H9 (cell line): ENCODE data around the gene MRPL57. TPM values are rescaled to one million over a fixed set of nuclear protein-coding genes. Genes with fewer than 3 reads are reported as not detected.
"Not testable (repeated sequence)": the region's sequence is repeated elsewhere in the genome, so short reads cannot be mapped to it uniquely, and the experiment has no call there.

ENCODE experiments used
- DNase-seq: peaks from one replicate; pipeline ENCODE4 v3.0.0-alpha.2; 2017
- H2AFZ ChIP-seq: one replicate; pipeline ENCODE4 v1.6.1; 2013; ENCODE audit warnings: mild to moderate bottlenecking, low read length, control low read depth, moderate library complexity
- H2AK5ac ChIP-seq: 2 replicates; pipeline ENCODE4 v1.6.1; 2013; ENCODE audit warnings: low read length, control low read depth, mixed read lengths; ENCODE audit not compliant: insufficient read length
- H2BK120ac ChIP-seq: one replicate; pipeline ENCODE4 v1.6.1; 2013; ENCODE audit warnings: low read depth, mild to moderate bottlenecking, low read length, control low read depth, inconsistent platforms; ENCODE audit not compliant: poor library complexity, severe bottlenecking
- H2BK12ac ChIP-seq: 2 replicates; pipeline ENCODE4 v1.6.1; 2013; ENCODE audit warnings: low read length, control low read depth, mixed read lengths, low read depth; ENCODE audit not compliant: insufficient read length
- H2BK15ac ChIP-seq: 2 replicates; pipeline ENCODE4 v1.6.1; 2013; ENCODE audit warnings: low read depth, low read length, control low read depth
- H2BK20ac ChIP-seq: one replicate; pipeline ENCODE4 v1.6.1; 2013; ENCODE audit warnings: low read depth, mild to moderate bottlenecking, low read length, control low read depth, inconsistent platforms; ENCODE audit not compliant: poor library complexity, severe bottlenecking
- H2BK5ac ChIP-seq: 2 replicates; pipeline ENCODE4 v1.6.1; 2013; ENCODE audit warnings: low read length, control low read depth, mixed read lengths; ENCODE audit not compliant: insufficient read length
- H3K14ac ChIP-seq: 2 replicates; pipeline ENCODE4 v1.6.1; 2013; ENCODE audit warnings: low read length, control low read depth; ENCODE audit not compliant: insufficient read depth
- H3K18ac ChIP-seq: 2 replicates; pipeline ENCODE4 v1.6.1; 2013; ENCODE audit warnings: low read depth, mild to moderate bottlenecking, mixed read lengths, low read length, control low read depth; ENCODE audit not compliant: insufficient read length
- H3K23ac ChIP-seq: 2 replicates; pipeline ENCODE4 v1.6.1; 2013; ENCODE audit warnings: low read length, control low read depth, mixed read lengths, low read depth; ENCODE audit not compliant: insufficient read length
- H3K23me2 ChIP-seq: 2 replicates; pipeline ENCODE4 v1.6.1; 2013; ENCODE audit warnings: low read depth, mild to moderate bottlenecking, mixed read lengths, low read length, control low read depth; ENCODE audit not compliant: insufficient read length, poor library complexity, severe bottlenecking
- H3K27ac ChIP-seq: 2 replicates; pipeline ENCODE4 v1.5.1; 2013; ENCODE audit warnings: low read length, control low read depth, mixed read lengths, low read depth; ENCODE audit not compliant: insufficient read length
- H3K27me3 ChIP-seq: 2 replicates; pipeline ENCODE4 v1.6.1; 2013; ENCODE audit warnings: low read length, control low read depth, inconsistent platforms; ENCODE audit not compliant: insufficient read depth
- H3K4ac ChIP-seq: 2 replicates; pipeline ENCODE4 v1.6.1; 2013; ENCODE audit warnings: low read depth, mild to moderate bottlenecking, control low read depth, inconsistent platforms, low read length, moderate library complexity
- H3K4me1 ChIP-seq: 2 replicates; pipeline ENCODE4 v1.6.1; 2013; ENCODE audit warnings: low read length, control low read depth, inconsistent platforms; ENCODE audit not compliant: insufficient read depth
- H3K4me2 ChIP-seq: 2 replicates; pipeline ENCODE4 v1.6.1; 2013; ENCODE audit warnings: low read length, control low read depth, mixed read lengths; ENCODE audit not compliant: insufficient read length, insufficient read depth
- H3K56ac ChIP-seq: 2 replicates; pipeline ENCODE4 v1.6.1; 2013; ENCODE audit warnings: low read depth, mild to moderate bottlenecking, mixed read lengths, low read length, control low read depth; ENCODE audit not compliant: insufficient read length
- H3K79me1 ChIP-seq: 2 replicates; pipeline ENCODE4 v1.6.1; 2013; ENCODE audit warnings: low read depth, mild to moderate bottlenecking, moderate library complexity, low read length, control low read depth, inconsistent platforms; ENCODE audit not compliant: insufficient read depth, poor library complexity, severe bottlenecking
- H3K79me2 ChIP-seq: 2 replicates; pipeline ENCODE4 v1.6.1; 2013; ENCODE audit warnings: low read length, control low read depth, inconsistent platforms; ENCODE audit not compliant: insufficient read depth
- H3K9ac ChIP-seq: 2 replicates; pipeline ENCODE4 v1.6.1; 2013; ENCODE audit warnings: low read length, control low read depth, mixed read lengths; ENCODE audit not compliant: insufficient read length; ENCODE audit errors: extremely low read depth
- H3K9me3 ChIP-seq: one replicate; pipeline ENCODE4 v1.6.1; 2013; ENCODE audit warnings: low read depth, low read length, inconsistent platforms; ENCODE audit not compliant: control insufficient read depth
- H3T11ph ChIP-seq: one replicate; pipeline ENCODE4 v1.6.1; 2013; ENCODE audit warnings: mild to moderate bottlenecking, low read length, control low read depth, inconsistent platforms
- H4K20me1 ChIP-seq: one replicate; pipeline ENCODE4 v1.6.1; 2013; ENCODE audit not compliant: control insufficient read depth, insufficient read length, insufficient read depth
- H4K5ac ChIP-seq: 2 replicates; pipeline ENCODE4 v1.6.1; 2013; ENCODE audit warnings: low read depth, mild to moderate bottlenecking, mixed read lengths, low read length, control low read depth; ENCODE audit not compliant: insufficient read length
- H4K8ac ChIP-seq: replicated peaks from 2 replicates; pipeline ENCODE4 v1.6.1; 2013; ENCODE audit warnings: low read length, control low read depth, mixed read lengths, low read depth; ENCODE audit not compliant: insufficient read length
- H4K91ac ChIP-seq: 2 replicates; pipeline ENCODE4 v1.6.1; 2013; ENCODE audit warnings: low read depth, mild to moderate bottlenecking, moderate library complexity, mixed read lengths, low read length, control low read depth; ENCODE audit not compliant: insufficient read length
- H3K27ac Mint-ChIP-seq, 3 experiments: 2 replicates in 2 of 3; 3 replicates in 1 of 3; pipeline ENCODE4 v1.8.0; 2020 to 2021; ENCODE audit warnings: mixed read lengths in 3 of 3, mild to moderate bottlenecking in 1 of 3, moderate library complexity in 1 of 3
- H3K27me3 Mint-ChIP-seq: 2 replicates; pipeline ENCODE4 v1.8.0; 2021; ENCODE audit warnings: low read depth, mild to moderate bottlenecking, moderate library complexity, mixed read lengths
- H3K36me3 Mint-ChIP-seq, 3 experiments: 2 replicates in 2 of 3; 3 replicates in 1 of 3; pipeline ENCODE4 v1.8.0; 2020 to 2021; ENCODE audit warnings: low read depth in 3 of 3, mixed read lengths in 3 of 3; ENCODE audit not compliant: insufficient read depth in 1 of 3
- H3K4me1 Mint-ChIP-seq, 2 experiments: 2 replicates each; pipeline ENCODE4 v1.8.0; 2020; ENCODE audit warnings: mixed read lengths in 2 of 2
- H3K4me3 Mint-ChIP-seq, 2 experiments: 2 replicates in 1 of 2; 3 replicates in 1 of 2; pipeline ENCODE4 v1.8.0; 2020 to 2021; ENCODE audit warnings: mild to moderate bottlenecking in 2 of 2, mixed read lengths in 2 of 2, moderate library complexity in 1 of 2
- H3K9me3 Mint-ChIP-seq, 2 experiments: 2 replicates in 1 of 2; 3 replicates in 1 of 2; pipeline ENCODE4 v1.8.0; 2020; ENCODE audit warnings: mild to moderate bottlenecking in 2 of 2, mixed read lengths in 2 of 2, moderate library complexity in 1 of 2
- WGBS: extraction: QIAGEN DNeasy Blood & Tissue Kit; methylation state at CpG from one replicate; pipeline ENCODE4 v1.1.7; 2013; ENCODE audit warnings: missing lambda C conversion rate, low lambda C conversion rate, mixed read lengths; ENCODE audit not compliant: insufficient read length; ENCODE audit errors: extremely low coverage; 5-methylcytosine and 5-hydroxymethylcytosine counted together
- total RNA-seq: library from RNA; stranded (reverse); gene quantifications from 2 replicates; pipeline ENCODE4 v1.2.1, GENCODE V29; 2021
- TF ChIP-seq, protein P1 (sequence below): fragments of 200-600 bp; sonication (generic); conservative IDR thresholded peaks from 3 replicates; pipeline ENCODE4 v1.8.0; 2021; ENCODE audit warnings: antibody characterized with exemption, mild to moderate bottlenecking

Gene MRPL57
- total RNA-seq, 1 experiment from 2014 or later, result 33.2 TPM

DNA sequence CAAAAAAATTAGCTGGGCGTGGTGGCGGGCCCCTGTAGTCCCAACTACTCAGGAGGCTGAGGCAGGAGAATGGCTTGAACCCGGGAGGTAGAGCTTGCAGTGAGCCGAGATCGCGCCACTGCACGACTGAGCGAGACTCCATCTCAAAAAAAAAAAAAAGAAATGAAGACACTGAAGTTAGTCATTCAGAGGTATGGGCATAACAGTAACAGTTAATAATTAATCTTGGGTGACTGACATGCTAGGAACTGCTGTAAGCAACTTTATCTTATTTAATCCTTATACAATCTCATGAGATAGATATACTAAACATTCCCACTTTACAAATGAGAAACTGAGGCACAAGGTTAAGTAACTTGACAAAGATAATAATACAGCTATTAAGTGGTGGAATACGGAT, 5.0 kb upstream of the MRPL57 start:
- Histone ChIP-seq H4K5ac (no peak overlapping the region), H4K20me1 (no peaks in the 10 kb centered on the region), H2AFZ (no peak overlapping the region), H3K56ac (no peak overlapping the region), H3K4ac (no peak overlapping the region), H3K27ac (no peak overlapping the region), H4K8ac (no peak overlapping the region), H2BK15ac (no peak overlapping the region), H3K4me1 (no peaks in the 10 kb centered on the region), H3K79me2 (peaks cover 18% of the 10 kb centered on the region; the same call in 1 of the 2 replicates), H2BK12ac (no peak overlapping the region), H3K4me2 (no peak overlapping the region), H2BK20ac (no peak overlapping the region), H3T11ph (no peak overlapping the region), H4K91ac (no peak overlapping the region), H2BK5ac (no peak overlapping the region), H3K27me3 (no peaks in the 10 kb centered on the region), H3K9me3 (no peaks in the 10 kb centered on the region), H3K18ac (no peak overlapping the region), H3K9ac (no peak overlapping the region), H3K23ac (no peak overlapping the region), H3K14ac (no peak overlapping the region), H2AK5ac (no peak overlapping the region), H2BK120ac (no peak overlapping the region), H3K23me2 (no peaks in the 10 kb centered on the region), H3K79me1 (peaks cover 6% of the 10 kb centered on the region)
- no peaks in the 10 kb centered on the region for H3K9me3 Mint-ChIP-seq
- no CpG with 5 or more reads among the region's 9 CpGs for WGBS
- TF ChIP-seq, protein P1, sequence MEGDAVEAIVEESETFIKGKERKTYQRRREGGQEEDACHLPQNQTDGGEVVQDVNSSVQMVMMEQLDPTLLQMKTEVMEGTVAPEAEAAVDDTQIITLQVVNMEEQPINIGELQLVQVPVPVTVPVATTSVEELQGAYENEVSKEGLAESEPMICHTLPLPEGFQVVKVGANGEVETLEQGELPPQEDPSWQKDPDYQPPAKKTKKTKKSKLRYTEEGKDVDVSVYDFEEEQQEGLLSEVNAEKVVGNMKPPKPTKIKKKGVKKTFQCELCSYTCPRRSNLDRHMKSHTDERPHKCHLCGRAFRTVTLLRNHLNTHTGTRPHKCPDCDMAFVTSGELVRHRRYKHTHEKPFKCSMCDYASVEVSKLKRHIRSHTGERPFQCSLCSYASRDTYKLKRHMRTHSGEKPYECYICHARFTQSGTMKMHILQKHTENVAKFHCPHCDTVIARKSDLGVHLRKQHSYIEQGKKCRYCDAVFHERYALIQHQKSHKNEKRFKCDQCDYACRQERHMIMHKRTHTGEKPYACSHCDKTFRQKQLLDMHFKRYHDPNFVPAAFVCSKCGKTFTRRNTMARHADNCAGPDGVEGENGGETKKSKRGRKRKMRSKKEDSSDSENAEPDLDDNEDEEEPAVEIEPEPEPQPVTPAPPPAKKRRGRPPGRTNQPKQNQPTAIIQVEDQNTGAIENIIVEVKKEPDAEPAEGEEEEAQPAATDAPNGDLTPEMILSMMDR, result no peak
- peaks cover 11 to 12% of the 10 kb centered on the region in 2 experiments for H3K4me1 Mint-ChIP-seq
- no peak for DNase-seq
- H3K36me3 Mint-ChIP-seq, result peaks cover 37 to 51% (median 38%) of the 10 kb centered on the region in 3 experiments; a peak in 6 of 7 replicates
- no peaks in the 10 kb centered on the region for H3K27me3 Mint-ChIP-seq
- H3K27ac Mint-ChIP-seq, result no peak overlapping the region
- H3K4me3 Mint-ChIP-seq, result no peak overlapping the region

DNA sequence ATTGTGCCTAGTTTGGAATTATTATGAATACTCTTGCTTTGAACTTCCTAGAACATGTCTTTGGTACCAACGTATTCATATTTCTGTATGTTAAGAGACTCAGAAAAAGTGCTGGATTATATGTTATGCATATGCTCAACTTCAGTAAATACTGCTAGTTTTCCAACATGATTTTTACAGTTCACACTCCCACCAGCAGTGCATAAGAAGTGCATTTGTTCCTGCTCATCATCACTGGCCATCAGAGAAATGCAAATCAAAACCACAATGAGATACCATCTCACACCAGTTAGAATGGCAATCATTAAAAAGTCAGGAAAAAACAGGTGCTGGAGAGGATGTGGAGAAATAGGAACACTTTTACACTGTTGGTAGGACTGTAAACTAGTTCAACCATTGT, 2.7 kb upstream of the MRPL57 start:
- H2AFZ ChIP-seq, H3K18ac ChIP-seq, H3K27ac Mint-ChIP-seq, H3K56ac ChIP-seq, H3K4me1 ChIP-seq, H2BK5ac ChIP-seq, H3K79me1 ChIP-seq, H2BK20ac ChIP-seq, H4K20me1 ChIP-seq, H3K23ac ChIP-seq, H3K9ac ChIP-seq, H3K14ac ChIP-seq, H3T11ph ChIP-seq, H3K4me3 Mint-ChIP-seq, H3K27ac ChIP-seq, H2BK12ac ChIP-seq, H3K27me3 ChIP-seq, H3K23me2 ChIP-seq, H3K4me2 ChIP-seq, H4K8ac ChIP-seq, DNase-seq, H2BK15ac ChIP-seq, H3K27me3 Mint-ChIP-seq, H2AK5ac ChIP-seq, H3K4ac ChIP-seq, H3K9me3 ChIP-seq, H4K5ac ChIP-seq, H2BK120ac ChIP-seq, H4K91ac ChIP-seq: not testable (repeated sequence)
- Mint-ChIP-seq H3K36me3 (peaks cover 41 to 57% (median 46%) of the 10 kb centered on the region in 3 experiments; a peak in 6 of 7 replicates), H3K4me1 (peaks cover 11 to 20% of the 10 kb centered on the region in 2 experiments), H3K9me3 (peaks cover 0 to 11% of the 10 kb centered on the region in 2 experiments; a peak in 1 of 5 replicates)
- no CpG with 5 or more reads among the region's 1 CpG for WGBS
- peaks cover 22% of the 10 kb centered on the region; the same call in 1 of the 2 replicates for H3K79me2 ChIP-seq
